Neural cell (in vitro differentiated cells): Measurements from ENCODE around the gene FOXJ3. TPM values are rescaled to one million over a fixed set of nuclear protein-coding genes. Genes with fewer than 3 reads are reported as not detected.

ENCODE experiments used
- H2AFZ ChIP-seq: fragments of 200-600, 300-800 bp; sonication (generic), shearing (Covaris generic); 2 replicates; pipeline ENCODE4 v1.6.0; 2014; ENCODE audit warnings: low read depth, mild to moderate bottlenecking, antibody characterized with exemption, low read length, moderate library complexity
- H3F3A ChIP-seq: fragments of 200-600 bp; shearing (Covaris generic); 2 replicates; pipeline ENCODE4 v1.6.1; 2016; ENCODE audit warnings: mild to moderate bottlenecking, moderate library complexity, mixed read lengths, antibody characterized with exemption, low read length; ENCODE audit not compliant: insufficient read depth, poor library complexity, severe bottlenecking
- H3K27ac ChIP-seq: fragments of 200-600, 300-800 bp; sonication (generic), shearing (Covaris generic); 2 replicates; pipeline ENCODE4 v1.5.1; 2014; ENCODE audit warnings: mild to moderate bottlenecking, low read length, moderate library complexity
- H3K27me3 ChIP-seq: fragments of 300-800, 200-600 bp; sonication (generic), shearing (Covaris generic); 2 replicates; pipeline ENCODE4 v1.6.0; 2014; ENCODE audit warnings: mild to moderate bottlenecking, low read depth, low read length, moderate library complexity; ENCODE audit not compliant: insufficient read depth
- H3K36me3 ChIP-seq: fragments of 300-800, 200-600 bp; sonication (generic), shearing (Covaris generic); 2 replicates; pipeline ENCODE4 v1.5.1; 2014; ENCODE audit warnings: mild to moderate bottlenecking, antibody characterized with exemption, low read length, moderate library complexity; ENCODE audit not compliant: insufficient read depth
- H3K4me2 ChIP-seq: fragments of 300-800, 200-600 bp; sonication (generic), shearing (Covaris generic); 2 replicates; pipeline ENCODE4 v1.6.0; 2014; ENCODE audit warnings: mild to moderate bottlenecking, low read length
- H3K4me3 ChIP-seq: fragments of 300-800, 200-600 bp; sonication (generic), shearing (Covaris generic); 2 replicates; pipeline ENCODE4 v1.5.1; 2014; ENCODE audit warnings: mild to moderate bottlenecking, low read length, moderate library complexity
- H3K79me2 ChIP-seq: fragments of 200-600 bp; shearing (Covaris generic); replicated peaks from 2 replicates; pipeline ENCODE4 v1.6.0; 2014; ENCODE audit warnings: mild to moderate bottlenecking, low read length, moderate library complexity; ENCODE audit not compliant: insufficient read depth
- H3K9ac ChIP-seq: fragments of 300-800, 200-600 bp; sonication (generic), shearing (Covaris generic); 2 replicates; pipeline ENCODE4 v1.6.1; 2016; ENCODE audit warnings: mild to moderate bottlenecking, low read length, mixed read lengths
- H3K9me2 ChIP-seq: fragments of 200-600 bp; shearing (Covaris generic); 2 replicates; pipeline ENCODE4 v1.6.1; 2016; ENCODE audit warnings: mild to moderate bottlenecking, low read length, mixed read lengths; ENCODE audit not compliant: insufficient read depth
- H3K9me3 ChIP-seq: fragments of 200-600, 300-800 bp; sonication (generic), shearing (Covaris generic); 2 replicates; pipeline ENCODE4 v1.6.1; 2016; ENCODE audit warnings: mild to moderate bottlenecking, mixed run types, low read length, moderate library complexity, mixed read lengths
- H4K20me1 ChIP-seq: fragments of 200-600 bp; shearing (Covaris generic); 2 replicates; pipeline ENCODE4 v1.6.1; 2016; ENCODE audit warnings: mild to moderate bottlenecking, mixed run types; ENCODE audit not compliant: insufficient read depth
- EP300 ChIP-seq: fragments of 450-650 bp; conservative IDR thresholded peaks from 2 replicates; pipeline ENCODE4 v1.6.1; 2014; ENCODE audit warnings: antibody characterized with exemption, mild to moderate bottlenecking, moderate library complexity; ENCODE audit not compliant: poor library complexity, severe bottlenecking
- EZH2 ChIP-seq: fragments of 200-600, 300-800 bp; shearing (Covaris generic), sonication (generic); IDR thresholded peaks from 2 replicates; pipeline ENCODE4 v1.6.1; 2014; ENCODE audit warnings: antibody characterized with exemption, low read length, borderline replicate concordance, mild to moderate bottlenecking; ENCODE audit not compliant: insufficient read depth, poor library complexity, severe bottlenecking
- MXI1 ChIP-seq: fragments of 450-650 bp; conservative IDR thresholded peaks from 2 replicates; pipeline ENCODE4 v1.6.1; 2014; ENCODE audit warnings: antibody characterized with exemption, mild to moderate bottlenecking; ENCODE audit not compliant: poor library complexity, severe bottlenecking
- POLR2AphosphoS5 ChIP-seq: IDR thresholded peaks from 2 replicates; pipeline ENCODE4 v1.6.1; 2012
- RAD21 ChIP-seq: fragments of 450-650 bp; conservative IDR thresholded peaks from 2 replicates; pipeline ENCODE4 v1.6.1; 2014; ENCODE audit warnings: antibody characterized with exemption, mild to moderate bottlenecking, moderate library complexity
- SMC3 ChIP-seq: fragments of 450-650 bp; conservative IDR thresholded peaks from 2 replicates; pipeline ENCODE4 v1.6.1; 2014; ENCODE audit warnings: antibody characterized with exemption, mild to moderate bottlenecking, moderate library complexity; ENCODE audit not compliant: poor library complexity
- TAF1 ChIP-seq: IDR thresholded peaks from 2 replicates; pipeline ENCODE4 v1.6.1; 2012; ENCODE audit warnings: low read depth
- polyA plus RNA-seq: library from polyadenylated mRNA; depleted of rRNA; stranded (reverse); fragments of >200 nt; gene quantifications from 2 replicates; pipeline ENCODE4 v1.2.3, GENCODE V29; 2014
- TF ChIP-seq, protein P1 (sequence below): IDR thresholded peaks from 2 replicates; pipeline ENCODE4 v1.6.1; 2012; ENCODE audit warnings: borderline replicate concordance
- TF ChIP-seq, protein P2 (sequence below): fragments of 450-650 bp; IDR thresholded peaks from 2 replicates; pipeline ENCODE4 v1.5.1; 2014; ENCODE audit warnings: antibody characterized with exemption, mild to moderate bottlenecking, moderate library complexity; ENCODE audit not compliant: poor library complexity, severe bottlenecking

Gene FOXJ3
- polyA plus RNA-seq, 1 donor from 2014 or later = 36.0 TPM

DNA sequence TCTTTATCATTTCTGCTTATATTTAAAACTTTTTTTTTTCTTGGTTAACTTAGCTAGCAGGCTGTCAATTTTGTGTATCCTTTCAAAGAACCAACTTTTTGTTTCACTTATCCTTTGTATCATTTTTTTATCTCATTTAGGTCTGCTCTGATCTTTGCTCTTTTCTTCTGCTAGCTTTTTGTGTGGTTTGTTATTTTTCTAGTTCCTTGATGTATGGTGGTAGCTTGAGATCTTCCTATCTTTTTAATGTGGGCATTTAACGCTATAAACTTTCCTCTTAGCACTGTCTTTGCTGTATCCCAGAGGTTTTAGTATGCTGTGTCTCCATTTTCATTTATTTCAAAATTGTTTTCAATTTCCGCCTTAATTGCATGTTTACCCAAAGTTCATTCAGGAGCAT is 36.5 kb downstream of the FOXJ3 start:
- Histone ChIP-seq H3K27me3 (no peaks in the 10 kb centered on the region), H2AFZ (no peak overlapping the region), H3K4me3 (no peak overlapping the region), H3K36me3 (peaks cover 14% of the 10 kb centered on the region), H3K4me2 (no peak overlapping the region), H3K79me2 (peaks cover 5% of the 10 kb centered on the region), H3K27ac (no peak overlapping the region), H4K20me1 (no peaks in the 10 kb centered on the region), H3F3A (no peaks in the 10 kb centered on the region), H3K9me3 (no peaks in the 10 kb centered on the region), H3K9ac (no peak overlapping the region), H3K9me2 (no peaks in the 10 kb centered on the region)
- TF ChIP-seq MXI1 = no peak
- TF ChIP-seq TAF1 = no peak
- TF ChIP-seq, protein P1, sequence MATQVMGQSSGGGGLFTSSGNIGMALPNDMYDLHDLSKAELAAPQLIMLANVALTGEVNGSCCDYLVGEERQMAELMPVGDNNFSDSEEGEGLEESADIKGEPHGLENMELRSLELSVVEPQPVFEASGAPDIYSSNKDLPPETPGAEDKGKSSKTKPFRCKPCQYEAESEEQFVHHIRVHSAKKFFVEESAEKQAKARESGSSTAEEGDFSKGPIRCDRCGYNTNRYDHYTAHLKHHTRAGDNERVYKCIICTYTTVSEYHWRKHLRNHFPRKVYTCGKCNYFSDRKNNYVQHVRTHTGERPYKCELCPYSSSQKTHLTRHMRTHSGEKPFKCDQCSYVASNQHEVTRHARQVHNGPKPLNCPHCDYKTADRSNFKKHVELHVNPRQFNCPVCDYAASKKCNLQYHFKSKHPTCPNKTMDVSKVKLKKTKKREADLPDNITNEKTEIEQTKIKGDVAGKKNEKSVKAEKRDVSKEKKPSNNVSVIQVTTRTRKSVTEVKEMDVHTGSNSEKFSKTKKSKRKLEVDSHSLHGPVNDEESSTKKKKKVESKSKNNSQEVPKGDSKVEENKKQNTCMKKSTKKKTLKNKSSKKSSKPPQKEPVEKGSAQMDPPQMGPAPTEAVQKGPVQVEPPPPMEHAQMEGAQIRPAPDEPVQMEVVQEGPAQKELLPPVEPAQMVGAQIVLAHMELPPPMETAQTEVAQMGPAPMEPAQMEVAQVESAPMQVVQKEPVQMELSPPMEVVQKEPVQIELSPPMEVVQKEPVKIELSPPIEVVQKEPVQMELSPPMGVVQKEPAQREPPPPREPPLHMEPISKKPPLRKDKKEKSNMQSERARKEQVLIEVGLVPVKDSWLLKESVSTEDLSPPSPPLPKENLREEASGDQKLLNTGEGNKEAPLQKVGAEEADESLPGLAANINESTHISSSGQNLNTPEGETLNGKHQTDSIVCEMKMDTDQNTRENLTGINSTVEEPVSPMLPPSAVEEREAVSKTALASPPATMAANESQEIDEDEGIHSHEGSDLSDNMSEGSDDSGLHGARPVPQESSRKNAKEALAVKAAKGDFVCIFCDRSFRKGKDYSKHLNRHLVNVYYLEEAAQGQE = no peak
- no peak for TF ChIP-seq EP300

GRCh38 chr1:42295816-42296215 is 39.2 kb downstream of the FOXJ3 start:
- Histone ChIP-seq H3K79me2 (no peaks in the 10 kb centered on the region), H3K4me2 (no peak overlapping the region), H3K36me3 (peaks cover 14% of the 10 kb centered on the region), H3F3A (no peaks in the 10 kb centered on the region), H3K9me2 (no peaks in the 10 kb centered on the region), H4K20me1 (no peaks in the 10 kb centered on the region), H3K27ac (no peak overlapping the region), H3K9ac (no peak overlapping the region), H3K9me3 (no peaks in the 10 kb centered on the region), H2AFZ (no peak overlapping the region), H3K27me3 (no peaks in the 10 kb centered on the region), H3K4me3 (no peak overlapping the region)
- TF ChIP-seq POLR2AphosphoS5 = no peak
- TF ChIP-seq TAF1 = no peak
- no peak for TF ChIP-seq MXI1
- TF ChIP-seq EZH2 = no peak
- TF ChIP-seq SMC3 = no peak
- no peak for TF ChIP-seq EP300
- no peak for TF ChIP-seq RAD21
- TF ChIP-seq, protein P2, sequence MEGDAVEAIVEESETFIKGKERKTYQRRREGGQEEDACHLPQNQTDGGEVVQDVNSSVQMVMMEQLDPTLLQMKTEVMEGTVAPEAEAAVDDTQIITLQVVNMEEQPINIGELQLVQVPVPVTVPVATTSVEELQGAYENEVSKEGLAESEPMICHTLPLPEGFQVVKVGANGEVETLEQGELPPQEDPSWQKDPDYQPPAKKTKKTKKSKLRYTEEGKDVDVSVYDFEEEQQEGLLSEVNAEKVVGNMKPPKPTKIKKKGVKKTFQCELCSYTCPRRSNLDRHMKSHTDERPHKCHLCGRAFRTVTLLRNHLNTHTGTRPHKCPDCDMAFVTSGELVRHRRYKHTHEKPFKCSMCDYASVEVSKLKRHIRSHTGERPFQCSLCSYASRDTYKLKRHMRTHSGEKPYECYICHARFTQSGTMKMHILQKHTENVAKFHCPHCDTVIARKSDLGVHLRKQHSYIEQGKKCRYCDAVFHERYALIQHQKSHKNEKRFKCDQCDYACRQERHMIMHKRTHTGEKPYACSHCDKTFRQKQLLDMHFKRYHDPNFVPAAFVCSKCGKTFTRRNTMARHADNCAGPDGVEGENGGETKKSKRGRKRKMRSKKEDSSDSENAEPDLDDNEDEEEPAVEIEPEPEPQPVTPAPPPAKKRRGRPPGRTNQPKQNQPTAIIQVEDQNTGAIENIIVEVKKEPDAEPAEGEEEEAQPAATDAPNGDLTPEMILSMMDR = no peak
- TF ChIP-seq, protein P1 = no peak
